GM10248 (cell line): ENCODE measurements around the gene NGB.

Experiments used
- CTCF ChIA-PET: fragments of 300-600 bp; sonication (Branson Sonifier 250); formaldehyde crosslinking; extraction: SDS; loops from one replicate; lab custom pipeline; 2021; ENCODE audit warnings: antibody characterized with exemption; lab: Yijun Ruan, JAX
- POLR2A ChIA-PET: fragments of 350-650 bp; sonication (Branson Sonifier 250); formaldehyde crosslinking; extraction: SDS; loops from one replicate; lab custom pipeline; 2020; ENCODE audit warnings: antibody characterized with exemption; lab: Yijun Ruan, JAX
- DNase-seq: peaks from one replicate; pipeline ENCODE4 v3.0.0; 2012; ENCODE audit errors: extremely low spot score
- TF ChIP-seq, protein P1 (sequence below): IDR thresholded peaks from 2 replicates; pipeline ENCODE4 v1.5.1; 2012; ENCODE audit warnings: mild to moderate bottlenecking, low read depth; ENCODE audit errors: extremely low read depth, missing control alignments, control extremely low read depth

NGB gene

DNA sequence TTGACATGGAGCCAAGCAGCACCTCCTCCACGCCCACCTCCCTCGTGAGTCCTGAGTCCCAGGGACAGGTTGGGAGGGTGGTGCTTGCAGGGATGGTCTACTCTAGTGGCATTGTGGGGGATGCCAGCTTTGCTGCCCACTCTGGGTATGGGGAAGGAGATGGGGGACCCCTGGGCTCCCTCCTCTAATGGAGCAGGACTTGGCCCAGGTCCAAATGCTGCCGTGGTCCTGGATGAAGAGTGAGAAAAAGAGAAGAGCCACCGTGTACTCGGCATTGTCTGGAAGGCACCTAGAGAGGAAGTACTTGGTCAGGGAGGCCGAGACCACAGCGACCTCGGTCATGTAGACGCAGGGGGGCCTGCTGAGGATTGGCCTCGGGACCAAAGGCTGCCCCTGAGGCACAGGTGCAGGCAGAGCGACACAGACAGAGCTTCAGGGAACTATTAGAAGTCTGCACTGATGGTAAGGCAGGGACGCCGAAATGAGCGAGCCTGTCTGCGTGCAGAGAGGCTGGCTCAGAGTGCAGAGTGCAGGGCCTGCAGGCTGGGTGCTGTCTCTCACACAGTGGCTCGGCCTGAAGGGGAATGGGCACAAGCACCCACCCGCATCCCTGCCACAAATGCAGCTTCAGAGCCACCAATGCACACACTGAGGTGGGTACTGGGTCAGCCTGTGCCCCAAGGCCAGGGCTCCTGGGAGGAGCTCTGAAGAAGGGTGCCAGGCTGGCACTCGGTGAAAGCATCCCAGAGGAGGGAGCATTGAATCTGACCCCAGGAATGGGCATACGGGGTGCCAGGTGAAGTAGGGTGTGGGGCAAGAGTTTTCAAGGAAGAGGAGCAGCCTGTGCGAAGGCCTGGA lies 17.4 kb downstream of the NGB start:
- TF ChIP-seq, protein P1, sequence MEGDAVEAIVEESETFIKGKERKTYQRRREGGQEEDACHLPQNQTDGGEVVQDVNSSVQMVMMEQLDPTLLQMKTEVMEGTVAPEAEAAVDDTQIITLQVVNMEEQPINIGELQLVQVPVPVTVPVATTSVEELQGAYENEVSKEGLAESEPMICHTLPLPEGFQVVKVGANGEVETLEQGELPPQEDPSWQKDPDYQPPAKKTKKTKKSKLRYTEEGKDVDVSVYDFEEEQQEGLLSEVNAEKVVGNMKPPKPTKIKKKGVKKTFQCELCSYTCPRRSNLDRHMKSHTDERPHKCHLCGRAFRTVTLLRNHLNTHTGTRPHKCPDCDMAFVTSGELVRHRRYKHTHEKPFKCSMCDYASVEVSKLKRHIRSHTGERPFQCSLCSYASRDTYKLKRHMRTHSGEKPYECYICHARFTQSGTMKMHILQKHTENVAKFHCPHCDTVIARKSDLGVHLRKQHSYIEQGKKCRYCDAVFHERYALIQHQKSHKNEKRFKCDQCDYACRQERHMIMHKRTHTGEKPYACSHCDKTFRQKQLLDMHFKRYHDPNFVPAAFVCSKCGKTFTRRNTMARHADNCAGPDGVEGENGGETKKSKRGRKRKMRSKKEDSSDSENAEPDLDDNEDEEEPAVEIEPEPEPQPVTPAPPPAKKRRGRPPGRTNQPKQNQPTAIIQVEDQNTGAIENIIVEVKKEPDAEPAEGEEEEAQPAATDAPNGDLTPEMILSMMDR: no peak
- ChIA-PET POLR2A (no interaction called here), CTCF (no interaction called here)
- DNase-seq: no peak

DNA sequence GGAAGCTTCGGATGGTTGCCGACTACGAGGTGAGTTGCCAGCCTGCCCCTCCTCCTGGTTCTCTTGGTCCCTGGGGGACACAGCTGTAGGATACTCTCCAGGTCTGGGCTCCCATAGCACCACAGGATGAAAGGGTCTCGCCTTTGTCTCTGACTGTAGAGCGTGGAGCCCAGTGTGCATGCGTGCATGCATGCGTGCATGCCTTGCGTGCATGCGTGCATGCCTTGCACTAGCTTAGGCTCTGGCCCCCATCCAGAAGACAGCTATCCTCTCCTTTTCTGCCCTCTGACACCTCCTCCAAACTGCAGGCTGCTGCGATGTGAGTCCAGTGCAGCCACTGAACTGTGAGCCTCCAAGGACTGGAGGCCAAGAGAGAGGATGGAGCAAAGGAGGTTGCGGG lies 19.1 kb downstream of the NGB start:
- ChIA-PET POLR2A (no interaction called here), CTCF (no interaction called here)
- no peak for DNase-seq
- TF ChIP-seq, protein P1: no peak

DNA sequence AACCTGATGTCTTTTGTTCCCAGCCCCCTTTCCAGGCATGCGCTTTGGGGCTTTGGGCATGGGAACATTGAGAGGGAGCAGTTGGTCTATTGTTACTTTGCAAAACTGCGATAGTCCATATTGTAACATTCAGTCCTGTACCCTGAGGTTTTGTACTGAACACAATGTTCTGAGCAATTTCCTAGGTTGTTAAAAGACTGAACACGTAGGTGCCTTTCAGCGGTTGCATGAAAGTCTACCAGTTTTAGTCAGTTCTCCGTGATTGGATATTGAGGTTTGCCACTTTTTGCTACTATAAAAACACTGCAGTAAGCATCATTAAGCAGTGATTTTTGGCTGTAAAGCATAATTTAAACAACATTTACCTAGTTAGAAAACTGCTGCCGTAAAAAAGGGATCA lies 20.1 kb downstream of the NGB start:
- ChIA-PET POLR2A (no interaction called here), CTCF (interaction anchor here (2.0 kb wide), 1 partner anchor 65 kb away, joined by 6 read pairs; no protein-coding TSS in a partner anchor)
- DNase-seq: no peak
- TF ChIP-seq, protein P1: no peak

DNA sequence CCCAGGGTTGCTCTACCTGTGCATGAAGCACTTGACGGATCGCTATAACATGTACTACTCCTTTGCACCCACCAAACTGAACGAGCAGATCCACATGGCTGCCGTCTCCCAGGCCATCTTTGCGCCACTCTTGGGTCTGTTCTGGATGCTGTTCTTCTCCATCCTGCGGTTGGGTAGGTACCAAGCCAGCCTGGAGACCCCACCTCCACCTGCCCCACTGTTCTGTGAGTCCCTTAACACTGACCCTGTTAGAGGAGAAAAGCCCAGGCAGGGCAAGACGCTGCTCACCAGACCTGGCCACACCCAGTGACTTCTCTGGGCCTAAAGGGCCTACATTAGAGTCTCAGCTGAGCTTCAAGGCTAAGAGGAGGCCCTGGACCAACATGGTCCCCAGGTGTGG lies 21.7 kb downstream of the NGB start:
- TF ChIP-seq, protein P1: no peak
- POLR2A ChIA-PET: no interaction called here
- CTCF ChIA-PET: interaction anchor here (2.0 kb wide), 1 partner anchor 67 kb away, joined by 6 read pairs; no protein-coding TSS in a partner anchor
- no peak for DNase-seq

DNA sequence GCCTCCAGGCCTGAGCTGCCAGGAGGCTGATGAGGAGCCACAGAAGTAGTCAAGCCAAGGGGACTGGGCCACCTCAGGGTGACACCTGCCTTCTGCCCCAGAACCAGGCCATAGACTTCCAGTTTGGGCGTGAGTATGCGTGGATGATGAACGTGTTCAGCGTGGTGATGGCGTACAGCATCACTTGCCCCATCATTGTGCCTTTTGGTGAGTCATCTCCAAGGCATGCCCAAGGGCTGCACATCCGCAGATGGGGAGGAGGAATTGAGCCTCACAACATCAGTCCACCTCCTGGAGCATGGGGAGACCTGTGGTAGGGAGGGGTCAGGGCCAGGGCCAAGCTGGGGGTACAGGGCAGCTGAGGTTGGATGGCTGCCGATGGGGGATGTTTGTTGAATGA lies 22.3 kb downstream of the NGB start:
- ChIA-PET POLR2A (no interaction called here), CTCF (interaction anchor here (2.0 kb wide), 1 partner anchor 67 kb away, joined by 6 read pairs; no protein-coding TSS in a partner anchor)
- DNase-seq: no peak
- TF ChIP-seq, protein P1: no peak

DNA sequence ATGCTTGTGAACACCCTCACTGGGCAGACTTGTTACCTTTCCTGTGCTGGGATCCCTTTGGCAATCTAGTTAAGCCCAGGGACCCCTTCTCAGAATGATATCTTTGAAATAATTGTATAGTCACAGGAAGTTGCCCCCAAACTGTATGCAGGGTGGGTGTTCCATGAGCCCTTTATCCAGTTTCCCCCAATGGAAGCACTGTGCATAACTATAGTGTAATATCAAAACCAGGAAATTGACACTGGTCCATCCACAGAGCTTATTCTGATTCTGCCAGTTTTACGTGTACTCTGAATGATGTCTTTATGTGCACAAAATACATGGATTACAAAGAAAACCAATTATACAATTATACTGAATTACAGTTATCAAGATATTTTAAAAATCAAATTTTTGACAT lies 24.2 kb downstream of the NGB start:
- ChIA-PET CTCF (interaction anchor here (1.1 kb wide), 1 partner anchor 95 kb away, joined by 4 read pairs; no protein-coding TSS in a partner anchor), POLR2A (no interaction called here)
- no peak for DNase-seq
- TF ChIP-seq, protein P1: no peak
